GM12891 (cell line): ENCODE results near the gene SLC25A30.

Experiments used
- PAX5 ChIP-seq: IDR thresholded peaks from 2 replicates; pipeline ENCODE4 v1.6.1; 2011; ENCODE audit warnings: low read length, moderate library complexity, mild to moderate bottlenecking; ENCODE audit not compliant: insufficient read depth, severe bottlenecking
- POLR2A ChIP-seq: IDR thresholded peaks from 2 replicates; pipeline ENCODE4 v1.6.1; 2011; ENCODE audit warnings: low read depth, low read length, control low read depth
- POLR2AphosphoS5 ChIP-seq: IDR thresholded peaks from 2 replicates; pipeline ENCODE4 v1.6.1; 2011; ENCODE audit warnings: low read depth, low read length, control low read depth
- POU2F2 ChIP-seq: IDR thresholded peaks from 2 replicates; pipeline ENCODE4 v1.6.1; 2011; ENCODE audit warnings: low read depth, mild to moderate bottlenecking, control low read depth, low read length, moderate library complexity
- SPI1 ChIP-seq: IDR thresholded peaks from 2 replicates; pipeline ENCODE4 v1.6.1; 2011; ENCODE audit warnings: low read depth, low read length, control low read depth
- TAF1 ChIP-seq: IDR thresholded peaks from 2 replicates; pipeline ENCODE4 v1.6.1; 2011; ENCODE audit warnings: low read depth, low read length, control low read depth

DNA sequence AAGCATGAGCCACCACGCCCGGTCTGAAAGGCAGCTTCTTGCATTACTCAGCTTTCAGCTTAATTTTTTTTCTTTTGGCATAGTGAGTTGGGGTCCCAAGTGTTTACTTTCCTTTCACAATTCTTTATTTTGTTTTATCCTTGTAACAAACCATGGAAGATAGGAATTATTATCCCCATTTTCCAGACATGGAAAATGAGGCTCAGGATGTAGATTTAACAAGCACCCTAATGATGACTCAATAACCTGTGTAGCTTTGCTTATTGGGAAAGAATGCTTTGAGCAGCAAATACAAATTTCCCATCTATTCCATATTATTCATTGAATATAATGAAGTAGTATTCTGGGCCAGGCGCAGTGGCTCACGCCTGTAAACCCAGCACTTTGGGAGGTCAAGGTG lies 33.1 kb upstream of the SLC25A30 start:
- TF ChIP-seq POLR2A (no peak), TAF1 (no peak), POLR2AphosphoS5 (no peak), POU2F2 (no peak), SPI1 (no peak), PAX5 (no peak)
